Transverse colon (tissue), 4 donors: ENCODE measurements around the gene ADGRA1. TPM values are rescaled to one million over a fixed set of nuclear protein-coding genes. Genes with fewer than 3 reads are reported as not detected.

Experiments
- DNase-seq: peaks from one replicate; pipeline ENCODE4 v3.0.0-alpha.2; 2019
- H3K27ac ChIP-seq, 4 donors: fragments of 200-600 bp; sonication (generic); 2 replicates each; pipeline ENCODE4 v1.5.1; 2016 to 2018; ENCODE audit warnings: inconsistent platforms in 4 of 4
- H3K27me3 ChIP-seq: fragments of 200-600 bp; sonication (generic); 2 replicates; pipeline ENCODE4 v1.5.1; 2017; ENCODE audit warnings: inconsistent platforms
- H3K36me3 ChIP-seq, 4 donors: fragments of 200-600 bp; sonication (generic); 2 replicates each; pipeline ENCODE4 v1.5.1; 2017 to 2019; ENCODE audit warnings: inconsistent platforms in 4 of 4
- H3K4me1 ChIP-seq, 4 donors: fragments of 200-600 bp; sonication (generic); 2 replicates each; pipeline ENCODE4 v1.5.1; 2017 to 2020; ENCODE audit warnings: inconsistent platforms in 4 of 4
- H3K4me3 ChIP-seq, 4 donors: fragments of 200-600 bp; sonication (generic); 1 replicate in 1 of 4; 2 replicates in 3 of 4; pipeline versions ENCODE4 v1.5.1 to v1.6.1; 2017 to 2019; ENCODE audit warnings: inconsistent platforms in 4 of 4
- H3K9me3 ChIP-seq, 2 donors: fragments of 200-600 bp; sonication (generic); 2 replicates each; pipeline ENCODE4 v1.5.1; 2017 to 2019; ENCODE audit warnings: inconsistent platforms in 2 of 2
- CTCF ChIP-seq, 5 experiments: fragments of 200-600 bp in 3 of 5; fragments of 450-650 bp in 2 of 5; sonication (generic) in 3 of 5; IDR thresholded peaks; 1 replicate in 2 of 5; 2 replicates in 3 of 5; pipeline ENCODE4 v1.5.1; 2016 to 2017; ENCODE audit warnings: antibody characterized with exemption in 5 of 5, inconsistent platforms in 3 of 5, mild to moderate bottlenecking in 2 of 5, moderate library complexity in 1 of 5
- EP300 ChIP-seq: sonication (generic); formaldehyde crosslinking; IDR thresholded peaks from one replicate; pipeline ENCODE4 v1.6.1; 2017; ENCODE audit warnings: antibody characterized with exemption, low read depth
- POLR2A ChIP-seq: fragments of 450-650 bp; IDR thresholded peaks from one replicate; pipeline ENCODE4 v1.6.1; 2016; ENCODE audit warnings: antibody characterized with exemption, mild to moderate bottlenecking, moderate library complexity
- POLR2AphosphoS5 ChIP-seq, 3 donors: sonication (generic); formaldehyde crosslinking; IDR thresholded peaks; one replicate each; pipeline ENCODE4 v1.6.1; 2016; ENCODE audit warnings: antibody characterized with exemption in 3 of 3
- WGBS, 2 donors: methylation state at CpG; one replicate each; pipeline ENCODE4 v1.1.5; 2018; ENCODE audit warnings: low coverage in 1 of 2; 5-methylcytosine and 5-hydroxymethylcytosine counted together
- in situ Hi-C, 4 donors: fragments of 200-750 bp; cut with MboI; loops; one replicate each; pipeline versions ENCODE4 v1.15.0 to v1.15.1; 2017; ENCODE audit warnings: low sequenced_read_pairs in 3 of 4, low pct_ligation_motif_present in 1 of 4, low pct_unique_long_range_greater_than_20kb in 1 of 4
- intact Hi-C: fragments of 100-400 bp; cut with DNase I; formaldehyde crosslinking; loops from one replicate; pipeline ENCODE4 v1.15.1; 2023; ENCODE audit warnings: low total_unique reads
- total RNA-seq, 4 donors: library from RNA; depleted of rRNA; stranded (reverse); fragments of >200 nt; gene quantifications; one replicate each; pipeline ENCODE4 v1.1.0, GENCODE V29; 2016

Gene ADGRA1
- total RNA-seq, 4 donors from 2014 or later: 0.16 TPM; not detected in 3

GRCh38 chr10:133062635-133063034 lies 25.1 kb upstream of the ADGRA1 start:
- H3K9me3 ChIP-seq: no peaks in the 10 kb centered on the region
- peaks cover 19% of the 10 kb centered on the region for H3K27me3 ChIP-seq
- intact Hi-C loops (no loop called here), in situ Hi-C loops (no loop called here)
- H3K27ac ChIP-seq: no peak overlapping the region
- H3K4me1 ChIP-seq: no peaks in the 10 kb centered on the region
- WGBS, 2 donors: 47 to 73% methylated on average over 7 to 23 of the region's 23 CpGs
- no peak for TF ChIP-seq CTCF (IDR thresholded peaks at IDR 0.05)
- TF ChIP-seq POLR2A: no peak
- no peak for TF ChIP-seq POLR2AphosphoS5 (IDR thresholded peaks at IDR 0.05)
- no peak for TF ChIP-seq EP300
- no peak overlapping the region for H3K4me3 ChIP-seq
- DNase-seq: no peak
- H3K36me3 ChIP-seq: no peaks in the 10 kb centered on the region

GRCh38 chr10:133067149-133068105 lies 20.3 kb upstream of the ADGRA1 start:
- Histone ChIP-seq H3K27ac (no peak overlapping the region), H3K9me3 (no peaks in the 10 kb centered on the region), H3K27me3 (peaks cover 5% of the 10 kb centered on the region), H3K36me3 (no peaks in the 10 kb centered on the region), H3K4me1 (no peaks in the 10 kb centered on the region), H3K4me3 (no peak overlapping the region)
- intact Hi-C loops (no loop called here), in situ Hi-C loops (no loop called here)
- 56 to 72% methylated on average over 8 to 26 of the region's 26 CpGs for WGBS, 2 donors
- DNase-seq: no peak
- TF ChIP-seq POLR2A (no peak), EP300 (no peak), POLR2AphosphoS5 (IDR thresholded peaks at IDR 0.05) (no peak), CTCF (IDR thresholded peaks at IDR 0.05) (no peak)

- intact Hi-C loops: no loop called here
- H3K9me3 ChIP-seq: no peaks in the 10 kb centered on the region
- TF ChIP-seq CTCF (IDR thresholded peaks at IDR 0.05): no peak
- TF ChIP-seq POLR2A: no peak
- TF ChIP-seq POLR2AphosphoS5 (IDR thresholded peaks at IDR 0.05): no peak
- no peak for TF ChIP-seq EP300
- in situ Hi-C loops: no loop called here
- no peak overlapping the region for H3K4me3 ChIP-seq
- 40 to 83% methylated on average over 1 to 24 of the region's 24 CpGs for WGBS, 2 donors
- H3K27me3 ChIP-seq: peaks cover 5% of the 10 kb centered on the region
- DNase-seq: no peak
- H3K4me1 ChIP-seq: no peaks in the 10 kb centered on the region
- H3K27ac ChIP-seq: no peak overlapping the region
- no peaks in the 10 kb centered on the region for H3K36me3 ChIP-seq
Observed at GRCh38 chr10:133068111-133069032, 19.4 kb upstream of the ADGRA1 start.

- TF ChIP-seq POLR2AphosphoS5 (IDR thresholded peaks at IDR 0.05): no peak
- TF ChIP-seq CTCF (IDR thresholded peaks at IDR 0.05): no peak
- no peak for TF ChIP-seq POLR2A
- Histone ChIP-seq H3K27ac (no peak overlapping the region), H3K4me1 (no peaks in the 10 kb centered on the region), H3K9me3 (no peaks in the 10 kb centered on the region), H3K4me3 (no peak overlapping the region), H3K27me3 (peaks cover 5% of the 10 kb centered on the region), H3K36me3 (no peaks in the 10 kb centered on the region)
- DNase-seq: no peak
- in situ Hi-C loops (no loop called here), intact Hi-C loops (no loop called here)
- WGBS, 2 donors: 64% methylated on average over 22 of the region's 23 CpGs; no CpG with 5 or more reads in 1 of the 2 donors
Observed at GRCh38 chr10:133069033-133069525, 18.6 kb upstream of the ADGRA1 start.
